ENCODE measurements around the gene ROR2.
A peak's percentile ranks its signal among the peaks of the same experiment; 100 is the strongest.

ROR2 gene

DNA sequence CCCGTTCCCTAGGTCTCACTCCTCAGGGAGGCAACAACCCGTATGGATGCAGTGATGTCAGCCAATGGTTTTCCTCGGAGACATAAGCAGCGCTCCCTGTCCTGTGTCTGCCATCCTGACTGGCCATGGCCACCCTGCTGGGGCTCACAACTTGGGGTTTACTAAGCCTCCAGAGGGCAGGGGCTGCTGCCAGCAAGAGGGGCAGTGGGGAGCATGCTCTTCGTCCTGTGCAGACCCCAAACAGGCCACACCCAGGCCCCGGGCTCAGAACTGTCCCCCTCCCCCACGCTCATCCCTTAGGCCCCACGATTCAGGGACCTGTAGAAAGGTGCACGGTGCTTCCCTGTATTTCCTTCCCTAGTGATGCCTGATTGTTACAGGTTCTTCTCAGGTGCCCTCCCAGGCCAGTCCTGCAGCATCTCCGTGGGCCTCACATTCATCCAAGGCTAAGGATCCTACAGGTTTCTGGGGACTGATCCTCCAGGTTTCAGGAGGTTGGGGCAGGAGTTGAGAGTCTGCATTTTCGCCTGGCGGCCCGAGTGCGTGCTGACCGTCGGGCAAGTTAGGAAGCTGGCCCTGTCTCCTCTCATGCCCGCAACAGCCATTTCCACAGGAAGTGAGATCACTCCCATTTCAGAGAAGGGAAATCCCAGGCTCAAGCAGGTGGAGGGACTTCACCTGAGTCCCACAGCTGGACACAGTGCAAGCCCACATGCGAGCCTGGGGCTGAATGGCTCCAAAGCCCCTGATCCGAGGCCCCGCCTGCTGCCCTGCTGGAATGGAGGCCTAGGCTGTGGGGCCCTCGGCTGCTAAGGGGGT lies 217.6 kb downstream of the ROR2 start:
- DNase-seq, result no peak

DNA sequence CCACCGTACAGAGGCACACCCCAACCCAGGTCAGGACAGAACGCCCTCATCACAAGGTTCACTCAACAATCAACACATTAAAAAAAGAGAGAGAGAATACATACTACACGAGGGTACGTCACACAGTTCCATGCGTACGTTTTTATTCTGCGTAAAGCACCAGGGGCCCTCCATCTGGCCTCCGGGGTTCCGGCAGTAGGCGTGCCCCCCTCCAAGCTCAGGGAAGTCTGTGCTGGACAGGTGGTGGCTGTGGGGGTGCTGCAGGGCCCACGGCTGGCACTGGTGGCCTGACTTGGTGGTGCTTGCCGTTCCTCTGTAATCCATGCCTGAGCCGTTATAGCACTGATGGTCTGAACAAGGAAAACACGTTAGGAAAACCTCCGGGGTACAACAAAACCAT lies 219.2 kb downstream of the ROR2 start:
- DNase-seq, result no peak

DNA sequence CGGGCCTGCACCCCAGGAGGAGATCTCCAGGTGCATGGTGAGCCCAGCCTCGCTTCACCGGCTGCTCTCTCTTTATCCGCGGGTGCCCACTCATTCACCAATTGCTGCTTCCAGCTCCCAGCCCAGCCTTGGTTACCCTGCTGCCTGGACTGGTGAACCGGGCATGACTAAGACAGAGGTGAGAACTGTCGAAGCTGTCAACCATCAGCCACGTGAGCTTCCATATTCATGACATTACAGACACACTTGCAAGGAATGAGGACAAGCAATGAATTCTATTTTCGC lies 220.5 kb downstream of the ROR2 start:
- no peak for DNase-seq

DNA sequence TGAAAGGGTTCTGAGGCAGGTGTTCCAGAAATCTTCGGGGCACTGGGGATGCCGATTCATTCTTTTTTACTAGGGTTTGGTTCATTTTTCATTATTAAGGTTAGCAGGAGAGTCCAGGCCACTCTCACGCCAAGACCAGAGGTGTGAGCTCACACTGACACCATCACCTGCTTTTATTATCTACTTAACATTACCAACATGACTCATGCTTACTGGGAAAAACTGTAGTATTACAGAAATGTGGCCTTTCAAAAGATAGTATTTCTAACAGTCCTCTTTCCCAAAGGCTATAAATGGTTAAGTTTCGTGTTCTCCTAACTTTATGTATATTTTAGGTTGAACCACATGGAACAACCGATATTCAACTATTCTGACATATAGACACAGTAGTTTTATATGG lies 222.1 kb downstream of the ROR2 start:
- no peak for DNase-seq

DNA sequence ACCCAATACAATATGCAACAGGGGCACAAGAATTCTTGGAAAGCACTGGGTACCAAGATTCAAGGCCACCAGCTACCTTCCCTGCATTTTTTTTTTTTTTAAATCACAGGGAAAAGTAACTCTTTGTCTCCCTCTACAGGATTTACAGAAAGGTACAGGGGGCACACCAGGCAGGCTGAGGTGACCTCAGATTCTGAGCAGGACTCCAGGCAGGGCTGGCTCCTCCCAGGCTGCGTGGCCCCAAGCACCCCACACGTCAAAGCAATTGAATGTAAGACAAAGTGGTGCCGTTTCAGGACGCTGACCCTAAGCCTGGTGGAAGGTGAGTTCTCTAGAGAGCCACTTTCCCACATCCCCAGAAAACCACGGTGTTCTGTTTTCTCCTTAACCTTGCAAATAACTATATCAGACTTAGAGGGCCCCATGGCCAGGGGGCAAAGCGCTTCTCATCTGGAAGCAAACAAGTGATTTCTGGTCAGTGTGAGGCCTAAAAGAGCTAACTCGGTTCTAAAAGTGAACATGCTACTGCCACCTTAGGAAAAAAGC lies 222.6 kb downstream of the ROR2 start:
- DNase-seq, result peak; percentile 3

DNA sequence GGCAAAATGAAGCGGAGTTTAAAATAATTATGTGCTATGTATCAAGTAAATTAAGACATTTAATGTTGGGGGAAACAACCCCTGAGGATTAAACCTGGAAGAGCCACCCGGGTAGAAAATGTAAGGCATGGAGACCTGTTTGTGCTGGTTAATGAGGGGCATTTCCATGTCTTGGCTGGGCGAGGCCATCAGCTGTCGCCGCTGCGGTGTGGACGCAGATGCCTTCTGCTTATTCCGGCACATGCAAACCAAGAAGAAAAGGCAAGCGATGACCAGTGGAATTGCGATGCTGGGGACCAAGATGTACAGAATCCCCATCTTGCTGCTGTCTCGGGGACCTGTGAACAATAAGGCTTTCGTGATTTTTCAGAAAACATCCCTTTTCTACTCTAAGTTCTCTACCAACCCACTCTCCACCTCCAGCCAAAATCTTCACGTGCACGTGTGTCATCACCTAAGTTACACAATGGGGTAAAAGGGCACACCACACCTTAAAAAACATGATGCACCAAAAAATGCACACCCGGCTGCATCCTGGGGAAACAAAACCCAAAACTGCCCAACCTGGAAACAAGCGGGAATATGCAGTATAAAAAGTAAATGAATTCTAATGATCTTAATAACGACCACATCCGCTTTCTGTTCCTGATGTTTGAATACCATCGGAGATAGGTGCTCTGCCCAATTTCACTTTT lies 223.5 kb downstream of the ROR2 start:
- no peak for DNase-seq

DNA sequence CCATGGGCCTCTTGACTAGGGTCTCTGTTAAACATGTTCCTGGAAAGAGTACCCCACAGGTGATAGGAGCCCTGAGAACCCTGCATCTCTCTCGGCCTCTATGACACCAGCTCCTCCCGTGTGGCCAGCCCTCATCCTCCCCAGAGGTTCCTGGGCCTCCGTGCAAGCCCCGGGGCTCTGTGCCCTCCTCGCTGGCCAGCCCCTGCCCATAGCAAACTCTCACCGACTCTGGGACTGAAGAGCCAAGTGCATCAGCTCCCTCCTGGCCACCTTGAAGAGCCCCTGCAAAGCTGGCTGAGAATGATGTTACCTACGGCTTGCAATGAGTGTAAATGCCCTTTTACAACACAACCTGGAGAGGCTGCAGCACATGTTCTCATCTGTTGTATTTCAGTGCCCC lies 224.4 kb downstream of the ROR2 start:
- DNase-seq, result no peak

DNA sequence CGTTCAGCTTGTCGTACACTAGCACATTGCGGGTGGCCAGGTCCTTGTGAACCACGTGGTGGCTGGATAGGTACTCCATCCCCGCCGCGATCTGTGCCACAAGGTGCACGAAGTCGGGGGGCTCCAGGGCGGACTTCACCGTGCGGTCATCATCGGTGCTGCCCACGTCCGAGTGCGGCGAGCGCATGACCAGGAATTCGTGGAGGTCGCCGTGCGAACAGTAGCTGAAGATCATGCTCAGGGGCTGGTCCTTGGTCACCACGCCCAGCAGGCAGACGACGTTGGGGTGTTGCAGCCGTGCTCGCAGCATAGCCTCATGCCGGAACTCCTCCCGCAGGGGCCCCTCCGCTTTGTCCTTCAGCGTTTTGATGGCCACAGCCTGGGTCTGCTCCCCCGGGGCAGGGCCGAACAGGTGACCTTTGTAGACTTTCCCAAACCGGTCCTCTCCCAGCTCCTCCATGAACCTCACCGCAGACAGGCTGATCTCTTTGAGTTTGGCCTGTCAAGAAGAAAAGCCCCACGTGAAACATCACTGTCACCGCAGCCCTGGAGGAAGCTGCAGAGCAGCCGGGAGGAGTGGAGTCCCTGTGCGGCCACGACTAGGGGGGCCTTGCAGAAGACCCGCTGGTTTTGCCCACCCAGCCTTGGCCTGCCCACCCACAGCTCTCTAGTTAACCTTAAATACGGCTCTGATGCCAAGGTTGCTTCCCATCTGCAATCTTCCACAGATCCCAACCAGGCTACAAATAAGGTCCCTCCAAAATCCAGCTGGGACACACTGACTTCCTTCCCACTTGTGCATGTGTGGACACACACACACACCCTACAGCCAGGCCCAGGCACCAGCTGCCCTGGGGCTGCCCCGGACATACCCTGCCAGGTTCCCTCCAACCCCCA lies 225.2 kb downstream of the ROR2 start:
- DNase-seq, result no peak

DNA sequence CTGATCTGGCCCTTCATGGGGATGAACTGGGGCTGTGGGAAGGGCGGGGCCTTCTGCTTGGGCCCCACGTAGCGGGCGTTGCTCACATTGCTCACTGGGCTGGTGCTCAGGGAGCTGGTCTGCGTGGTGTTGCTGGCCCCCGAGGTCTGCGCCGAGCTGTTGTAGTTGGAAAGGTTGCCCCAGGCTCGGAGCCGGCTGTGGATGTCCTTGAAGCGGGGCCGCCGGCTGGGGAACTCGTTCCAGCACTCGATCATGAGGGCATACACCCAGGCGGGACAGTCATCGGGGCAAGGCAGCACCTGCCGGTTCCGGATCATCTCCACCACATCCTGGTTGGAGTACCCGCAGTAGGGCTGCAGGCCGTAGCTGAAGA lies 226.0 kb downstream of the ROR2 start:
- no peak for DNase-seq

DNA sequence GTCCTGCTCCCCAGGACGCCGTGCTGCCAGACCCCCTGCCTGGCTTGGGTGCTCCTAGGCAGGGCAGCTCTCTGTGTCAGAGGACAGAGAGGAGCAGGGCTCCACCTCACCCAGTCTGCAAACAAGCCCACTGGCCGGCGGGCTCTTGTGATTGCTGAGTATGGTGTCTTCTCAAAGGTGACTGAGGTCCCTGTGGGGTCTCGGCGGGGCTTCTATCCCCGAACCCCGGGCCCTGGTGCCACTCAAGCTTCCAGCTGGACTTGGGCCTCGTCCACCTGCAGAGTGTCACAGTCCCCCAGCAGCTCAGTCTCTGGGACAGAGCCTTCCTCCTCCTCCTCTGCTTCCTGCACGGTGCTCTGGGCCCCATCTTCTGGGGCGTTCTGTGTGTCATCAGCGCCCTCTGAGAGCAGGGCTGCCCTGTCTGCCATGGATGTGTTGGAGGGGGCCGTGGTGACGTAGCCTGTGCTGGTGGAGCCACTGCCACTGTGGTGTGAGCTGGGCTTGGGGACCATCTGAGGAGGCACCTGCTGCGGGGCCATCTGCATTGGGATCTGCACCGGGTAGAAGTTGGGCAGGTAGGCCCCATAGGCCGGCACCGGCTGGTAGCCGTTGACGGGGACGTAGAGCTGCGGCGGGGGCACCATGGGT lies 226.5 kb downstream of the ROR2 start:
- no peak for DNase-seq

DNA sequence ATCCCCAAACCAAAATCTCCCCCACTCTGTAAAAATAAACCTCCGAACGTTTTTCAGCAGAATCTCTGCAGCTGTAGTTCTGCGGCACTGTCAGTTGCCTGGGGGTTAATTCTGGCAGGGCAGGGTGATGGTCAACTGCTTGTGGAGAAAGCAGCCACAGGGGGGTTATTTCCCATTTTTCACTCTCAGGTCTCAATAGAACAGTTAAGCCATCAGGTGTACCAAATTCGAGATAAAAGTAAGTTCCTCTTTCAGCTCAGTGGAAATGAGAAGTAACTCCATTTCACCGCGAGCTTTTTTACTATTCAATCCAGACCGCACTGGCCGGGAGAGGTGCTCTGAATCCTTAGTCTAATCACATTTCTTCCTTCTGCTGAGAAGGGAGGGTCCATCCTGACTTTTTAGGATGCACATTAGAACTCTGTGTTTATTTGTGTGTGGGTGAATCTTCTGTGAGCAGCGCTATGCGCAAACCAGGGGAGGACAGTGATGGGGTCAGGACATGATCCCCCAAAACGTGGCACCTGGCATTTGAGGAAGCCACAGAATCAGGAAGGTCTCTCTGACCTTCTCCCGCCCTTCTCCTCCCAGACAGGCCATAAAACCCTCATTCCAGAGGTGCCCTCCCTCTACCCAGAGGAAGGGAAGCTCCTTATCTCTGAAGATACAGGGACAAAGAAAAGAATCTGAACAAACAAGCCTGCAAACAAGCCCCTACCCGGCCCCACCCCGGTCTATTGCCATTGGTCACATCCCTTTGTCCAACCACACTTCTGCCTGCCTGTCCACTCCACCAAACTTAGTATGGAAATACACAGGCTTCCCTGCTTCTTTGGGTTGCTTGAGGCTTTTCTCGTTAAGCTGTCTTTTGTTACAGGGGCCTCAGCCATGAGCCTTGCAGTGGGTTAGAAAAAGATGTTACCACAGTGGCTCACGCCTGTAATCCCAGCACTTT lies 229.0 kb downstream of the ROR2 start:
- DNase-seq, result no peak

DNA sequence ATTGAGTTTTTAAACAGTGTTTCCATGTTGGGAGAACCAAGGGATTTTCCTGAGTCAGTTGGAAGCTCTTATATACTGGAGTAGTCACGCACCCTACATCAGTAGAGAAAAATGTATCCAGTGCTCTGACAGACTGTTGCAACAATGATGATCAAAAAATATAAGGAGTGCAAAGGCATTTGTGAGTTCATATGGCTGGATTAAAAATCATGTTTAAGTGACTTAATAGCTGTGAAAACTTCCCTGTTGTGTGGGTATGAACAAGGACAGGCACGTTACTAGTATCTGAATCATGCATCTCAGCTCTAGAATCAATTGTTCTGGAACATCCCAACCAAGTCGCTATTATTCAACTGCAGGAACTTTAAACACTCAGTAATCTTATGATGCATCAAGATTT lies 229.7 kb downstream of the ROR2 start:
- DNase-seq, result no peak

DNA sequence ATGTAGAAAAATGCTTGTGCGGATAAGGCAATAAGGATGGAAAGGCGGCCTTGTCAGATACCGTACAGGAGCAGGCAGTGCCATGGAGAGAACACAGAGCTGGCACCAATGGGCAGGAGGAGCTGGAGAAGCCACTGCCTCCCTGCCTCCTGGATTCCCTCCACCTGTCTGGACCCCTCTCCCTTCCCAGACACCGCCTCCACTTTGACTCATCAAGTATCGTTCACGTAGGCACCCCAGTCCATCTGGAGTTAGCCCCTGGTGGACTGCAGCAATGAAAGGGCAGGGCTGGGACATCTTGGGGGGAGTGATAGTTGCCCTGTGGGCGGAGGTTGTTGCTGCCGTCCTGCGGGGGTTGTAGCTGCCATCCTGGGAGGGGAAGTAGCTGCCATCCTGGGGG lies 232.0 kb downstream of the ROR2 start:
- no peak for DNase-seq

DNA sequence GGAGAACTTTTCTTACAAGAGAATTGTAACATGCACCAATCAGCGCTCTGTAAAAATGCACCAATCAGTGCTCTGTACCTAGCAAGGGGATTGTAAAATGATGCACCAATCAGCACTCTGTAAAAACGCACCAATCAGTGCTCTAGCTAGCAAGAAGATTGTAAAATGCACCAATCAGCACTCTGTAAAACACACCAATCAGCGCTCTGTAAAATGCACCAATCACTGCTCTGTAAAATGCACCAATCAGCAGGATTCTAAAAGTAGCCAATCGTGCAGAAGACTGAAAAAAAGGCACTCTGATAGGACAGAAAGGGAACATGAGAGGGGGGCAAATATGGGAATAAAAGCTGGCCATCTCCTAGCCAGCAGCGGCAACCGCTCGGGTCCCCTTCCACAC lies 233.2 kb downstream of the ROR2 start:
- no peak for DNase-seq

DNA sequence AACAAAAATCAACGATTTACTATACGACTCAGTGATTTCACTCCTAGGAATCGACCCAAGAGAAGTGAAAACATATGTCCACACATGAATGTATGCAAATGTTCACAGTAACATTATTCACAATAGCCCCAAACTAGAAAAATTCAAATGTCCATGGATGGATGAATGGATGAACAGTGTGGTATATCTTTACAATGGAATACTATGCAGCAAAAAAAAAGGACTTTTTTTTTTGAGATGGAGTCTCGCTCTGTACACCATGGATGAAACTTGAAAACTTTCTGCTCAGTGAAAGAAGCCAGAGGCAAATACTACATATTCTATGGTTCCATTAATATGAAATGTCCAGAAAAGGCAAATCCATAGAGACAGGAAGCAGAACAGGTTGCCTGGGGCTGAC lies 233.8 kb downstream of the ROR2 start:
- no peak for DNase-seq

DNA sequence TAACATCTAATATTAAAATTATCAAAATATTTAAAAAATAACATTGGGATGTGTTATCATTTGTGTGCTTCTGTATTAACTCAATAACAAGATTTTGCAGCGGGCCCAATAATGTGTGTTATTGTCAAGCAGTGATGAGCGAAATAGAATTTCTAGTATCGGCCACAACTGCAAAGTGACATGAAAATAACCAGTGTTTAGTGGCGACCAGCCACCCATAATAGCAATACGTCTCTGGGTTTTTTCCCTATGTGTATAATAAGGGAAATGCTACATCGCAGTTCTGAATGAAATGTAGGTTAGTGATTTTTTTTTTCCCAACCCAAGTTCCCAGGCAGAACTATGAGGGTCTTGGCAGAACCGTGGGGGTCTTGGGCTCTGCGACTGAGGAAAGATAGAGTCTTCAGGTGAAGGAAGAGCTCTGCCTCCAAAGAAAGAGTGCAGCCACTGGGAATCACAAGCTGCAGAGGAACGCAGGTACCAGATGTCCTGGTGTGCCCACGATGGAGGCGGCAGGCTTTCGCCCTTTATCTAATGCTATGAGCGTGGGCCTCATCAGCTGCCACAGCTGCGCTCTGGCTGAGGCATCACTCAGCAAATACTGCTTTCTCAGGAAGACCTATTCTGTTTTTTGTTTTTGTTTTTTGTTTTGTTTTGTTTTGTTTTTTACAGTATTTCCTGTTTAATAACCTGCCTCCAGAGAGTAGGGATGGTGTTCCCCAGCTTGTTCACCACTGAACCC lies 235.0 kb downstream of the ROR2 start:
- DNase-seq, result no peak

DNA sequence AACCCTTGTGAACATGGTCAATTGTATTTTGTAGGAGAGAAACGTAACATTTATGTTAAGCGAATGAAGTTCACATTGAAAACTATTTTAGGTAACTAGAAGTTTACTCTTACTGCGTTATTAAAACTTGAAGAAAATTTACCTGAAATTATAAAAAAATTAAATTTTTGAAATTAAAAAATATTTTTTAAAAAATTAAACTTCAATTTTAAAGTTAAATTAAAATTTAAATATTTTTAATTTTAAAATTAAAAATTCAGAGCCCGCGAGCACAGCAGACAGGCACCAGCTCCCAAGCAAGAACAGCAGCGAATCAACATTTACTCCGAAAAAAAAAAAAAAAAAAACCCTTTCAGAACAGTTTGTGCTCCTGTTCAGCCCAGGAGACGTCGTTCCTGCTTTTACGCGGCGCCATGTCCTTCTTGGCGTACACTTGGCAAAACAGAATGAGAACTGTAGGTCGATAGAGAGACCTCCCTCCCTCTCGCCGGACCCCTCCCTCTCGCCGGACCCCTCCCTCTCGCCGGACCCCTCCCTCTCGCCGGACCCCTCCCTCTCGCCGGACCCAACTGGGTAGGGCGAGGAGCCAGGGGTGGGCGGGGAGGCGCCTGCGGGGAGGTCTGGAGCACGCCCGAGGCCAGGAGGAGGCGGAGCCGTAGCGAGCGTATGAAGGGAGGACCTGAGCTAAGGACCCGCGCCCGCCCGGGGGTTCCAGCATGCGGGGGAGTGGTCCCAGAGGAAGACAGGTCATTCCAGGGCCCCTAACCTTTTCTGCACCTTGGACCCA lies 235.8 kb downstream of the ROR2 start:
- peak; percentile 18 for DNase-seq

DNA sequence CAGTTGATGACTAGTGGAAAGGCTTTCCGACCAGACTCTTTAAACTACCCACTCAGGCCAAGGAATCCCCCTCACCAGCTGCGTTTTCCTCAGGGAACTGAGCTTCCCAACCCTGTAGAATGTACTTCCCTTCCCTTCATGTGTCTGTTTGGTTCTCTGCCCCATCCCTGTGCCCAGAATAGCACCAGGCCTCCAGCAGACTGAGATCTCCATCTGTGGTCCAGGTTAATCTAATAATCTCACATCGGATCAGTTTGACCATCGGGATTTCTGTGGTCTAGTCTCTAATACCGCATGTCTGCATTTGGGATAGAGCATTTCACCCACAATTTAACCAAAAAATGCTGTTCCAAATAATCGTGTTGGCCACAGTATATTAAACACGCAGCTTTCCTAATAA lies 237.2 kb downstream of the ROR2 start:
- no peak for DNase-seq

DNA sequence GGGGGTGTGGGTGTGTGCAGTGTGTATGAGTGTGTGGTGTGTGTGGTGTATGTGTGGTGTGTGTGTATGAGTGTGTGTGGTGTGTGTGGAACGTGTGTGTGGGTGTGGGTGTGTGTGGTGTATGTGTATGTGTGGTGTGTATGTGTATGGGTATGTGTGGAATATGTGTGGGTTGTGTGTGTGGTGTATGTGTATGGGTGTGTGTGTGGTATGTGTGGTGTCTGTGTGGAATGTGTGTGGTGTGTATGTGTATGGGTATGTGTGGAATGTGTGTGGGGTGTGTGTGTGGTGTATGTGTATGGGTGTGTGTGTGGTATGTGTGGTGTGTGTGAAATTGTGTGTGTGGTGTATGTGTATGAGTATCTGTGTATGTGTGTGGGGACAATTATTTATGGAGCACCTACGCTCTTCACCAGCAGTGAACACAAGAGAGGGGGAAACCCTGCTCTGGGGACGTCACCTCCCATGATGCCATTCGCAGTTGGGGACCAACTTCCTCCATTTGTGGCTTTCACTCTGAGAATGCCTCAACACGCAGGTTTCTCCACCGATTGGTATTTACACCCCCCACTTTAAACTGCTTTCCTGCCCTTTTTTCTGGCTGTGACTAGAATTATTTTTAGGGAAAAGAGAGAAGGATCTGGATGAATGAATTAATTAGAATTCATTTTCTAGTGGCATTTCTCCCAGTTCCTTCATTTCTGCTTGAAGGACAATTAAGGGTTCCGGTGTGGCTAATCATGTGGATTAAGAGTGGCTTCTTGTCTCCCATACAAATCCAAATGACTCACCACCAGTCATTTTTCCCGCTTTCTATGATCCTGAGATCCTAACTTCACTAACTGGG lies 238.1 kb downstream of the ROR2 start:
- DNase-seq, result peak; percentile 8
